K562 (cell line): Measurements from ENCODE around the gene TOPORS. TPM values are rescaled to one million over a fixed set of nuclear protein-coding genes. Genes with fewer than 3 reads are reported as not detected.
"Not testable (repeated sequence)": the region's sequence is repeated elsewhere in the genome, so short reads cannot be mapped to it uniquely, and the experiment has no call there.

Experiments used
- ATAC-seq: fragments of 200-7000 bp; cut with Tn5 transposase; 3 replicates; pipeline ENCODE4 v1.9.1; 2020; ENCODE audit warnings: moderate library complexity
- BruUV-seq: library from RNA; stranded (reverse); fragments of 400-500 nt; replicated peaks from 2 replicates; lab custom pipeline; 2021; lab: Mats Ljungman, UMichigan
- CTCF ChIA-PET: fragments of 300-600 bp; formaldehyde crosslinking; extraction: SDS; loops from one replicate; lab custom pipeline; 2021; ENCODE audit warnings: low intra/inter-chr PET ratio; lab: Yijun Ruan, JAX
- POLR2A ChIA-PET: fragments of 300-600, 350-650 bp; sonication (Branson Sonifier 250); formaldehyde crosslinking; extraction: SDS; loops from one replicate; lab custom pipeline; 2021; ENCODE audit warnings: antibody characterized with exemption, inconsistent platforms; lab: Yijun Ruan, JAX
- DNase-seq, 4 experiments: peaks; one replicate each; pipeline versions ENCODE4 v3.0.0 to v3.0.0-alpha.2; 2011 to 2018; ENCODE audit warnings: low spot score in 3 of 4, mixed read lengths in 3 of 4; ENCODE audit errors: extremely low read depth in 1 of 4
- FAIRE-seq: peaks from 2 replicates; lab custom pipeline; 2011; peaks lifted over from hg19 to GRCh38; lab: Jason Lieb, UNC
- H2AFZ ChIP-seq: 2 replicates; pipeline ENCODE4 v1.6.0; 2011; ENCODE audit warnings: low read depth, low read length, control low read depth, inconsistent platforms
- H3K27ac ChIP-seq: fragments of 200-600 bp; 3 replicates; pipeline ENCODE4 v1.8.0; 2011; ENCODE audit warnings: low read depth, mild to moderate bottlenecking, control low read depth, inconsistent platforms, low read length, moderate library complexity, mixed read lengths; ENCODE audit errors: extremely low read depth
- H3K27me3 ChIP-seq, 2 experiments: fragments of 300-600 bp in 1 of 2; 2 replicates in 1 of 2; 3 replicates in 1 of 2; pipeline versions ENCODE4 v1.6.0 to v1.8.0; 2011; ENCODE audit warnings: inconsistent platforms in 2 of 2, low read length in 2 of 2, mild to moderate bottlenecking in 1 of 2, mixed read lengths in 1 of 2, moderate library complexity in 1 of 2; ENCODE audit not compliant: control insufficient read depth in 2 of 2, insufficient read depth in 2 of 2
- H3K36me3 ChIP-seq: fragments of 300-600 bp; 3 replicates; pipeline ENCODE4 v1.8.0; 2011; ENCODE audit warnings: mild to moderate bottlenecking, low read length, inconsistent platforms; ENCODE audit not compliant: control insufficient read depth, insufficient read depth
- H3K4me1 ChIP-seq, 2 experiments: fragments of 200-600 bp in 1 of 2; replicated peaks in 1 of 2; 2 replicates in 1 of 2; 3 replicates in 1 of 2; pipeline versions ENCODE4 v1.5.1 to v1.8.0; 2011; ENCODE audit warnings: inconsistent platforms in 2 of 2, low read length in 2 of 2, mild to moderate bottlenecking in 1 of 2, mixed read lengths in 1 of 2, moderate library complexity in 1 of 2; ENCODE audit not compliant: control insufficient read depth in 2 of 2, insufficient read depth in 2 of 2
- H3K4me2 ChIP-seq: 2 replicates; pipeline ENCODE4 v1.6.1; 2011; ENCODE audit warnings: low read length, control low read depth, inconsistent platforms, mixed read lengths; ENCODE audit not compliant: insufficient read depth
- H3K4me3 ChIP-seq: fragments of 200-600 bp; sonication (generic), shearing (Covaris generic); 2 replicates; pipeline ENCODE4 v1.5.1; 2016; ENCODE audit warnings: control low read depth, inconsistent platforms
- H3K79me2 ChIP-seq: fragments of 200-600 bp; 3 replicates; pipeline ENCODE4 v1.8.0; 2011; ENCODE audit warnings: low read length, inconsistent platforms; ENCODE audit not compliant: control insufficient read depth, insufficient read depth
- H3K9ac ChIP-seq, 2 experiments: 2 replicates each; pipeline versions ENCODE4 v1.6.0 to v1.6.1; 2011; ENCODE audit warnings: low read depth in 2 of 2, low read length in 2 of 2, control low read depth in 1 of 2, inconsistent platforms in 1 of 2, mild to moderate bottlenecking in 1 of 2, mixed read lengths in 1 of 2; ENCODE audit not compliant: insufficient read depth in 1 of 2
- H3K9me1 ChIP-seq: one replicate; pipeline ENCODE4 v1.6.0; 2011; ENCODE audit warnings: inconsistent platforms, mild to moderate bottlenecking, low read length, moderate library complexity; ENCODE audit not compliant: control insufficient read depth, insufficient read depth
- H3K9me3 ChIP-seq: replicated peaks from 2 replicates; pipeline ENCODE4 v1.5.1; 2011; ENCODE audit warnings: low read depth, low read length, inconsistent platforms; ENCODE audit not compliant: control insufficient read depth, insufficient read depth
- H4K20me1 ChIP-seq: replicated peaks from 2 replicates; pipeline ENCODE4 v1.6.1; 2011; ENCODE audit warnings: low read length, inconsistent platforms, mixed read lengths; ENCODE audit not compliant: control insufficient read depth, insufficient read depth
- ESRRA ChIP-seq: fragments of 450-650 bp; IDR thresholded peaks from 2 replicates; pipeline ENCODE4 v1.6.1; 2014; ENCODE audit warnings: low read depth, mild to moderate bottlenecking, moderate library complexity, borderline replicate concordance
- RUNX1 ChIP-seq: sonication (generic); IDR thresholded peaks from 2 replicates; pipeline ENCODE4 v1.6.1; 2016; ENCODE audit warnings: antibody characterized with exemption, low read depth
- ZNF445 ChIP-seq: fragments of 250-450 bp; sonication (Bioruptor Pico); IDR thresholded peaks from 2 replicates; pipeline ENCODE4 v1.4.0; 2020; ENCODE audit warnings: low read depth, mild to moderate bottlenecking, moderate library complexity
- WGBS: fragments of 100-300 bp; shearing (Covaris generic); methylation state at CpG from one replicate; pipeline ENCODE4 v1.1.6; 2016; ENCODE audit warnings: low coverage, mixed read lengths; ENCODE audit not compliant: insufficient coverage; ENCODE audit errors: missing lambda C conversion rate; 5-methylcytosine and 5-hydroxymethylcytosine counted together
- in situ Hi-C: fragments of 300-500 bp; cut with MboI; formaldehyde crosslinking; loops from 4 replicates; pipeline ENCODE4 v1.15.0; 2018; ENCODE audit warnings: inconsistent platforms, mixed read lengths
- intact Hi-C: fragments of 100-400 bp; cut with micrococcal nuclease; formaldehyde crosslinking; loops from 2 replicates; pipeline ENCODE4 v1.14.2; 2022
- polyA plus RNA-seq, 8 experiments: library from polyadenylated mRNA; depleted of rRNA in 4 of 8; stranded (reverse) in 5 of 8; unstranded in 3 of 8; fragments of >200 nt; fragmentation: Nextera tagmentation in 2 of 8; fragmentation: Illumina TruSeq in 1 of 8; extraction: Ambion mirVana in 2 of 8; extraction: Trizol in 1 of 8; gene quantifications; 2 replicates each; pipeline versions ENCODE4 v1.2.1 to v1.2.3, GENCODE V29; 2011 to 2014; ENCODE audit warnings: inconsistent platforms in 1 of 8, missing spikeins in 1 of 8
- total RNA-seq, 7 experiments: library from RNA; depleted of rRNA in 6 of 7; stranded (reverse); fragments of >200 nt in 6 of 7; fragmentation: Illumina TruSeq in 2 of 7; extraction: Trizol in 2 of 7; gene quantifications; 2 replicates each; pipeline versions ENCODE4 v1.2.1 to v1.2.3, GENCODE V29; 2011 to 2021; ENCODE audit warnings: low replicate concordance in 1 of 7

Gene TOPORS
- total and polyA plus RNA-seq, 9 of the 15 experiments (the other 6 are each of a cell fraction or from before 2014, with no cell fraction given), result 4.3 to 19.6 (median 9.9) TPM

DNA sequence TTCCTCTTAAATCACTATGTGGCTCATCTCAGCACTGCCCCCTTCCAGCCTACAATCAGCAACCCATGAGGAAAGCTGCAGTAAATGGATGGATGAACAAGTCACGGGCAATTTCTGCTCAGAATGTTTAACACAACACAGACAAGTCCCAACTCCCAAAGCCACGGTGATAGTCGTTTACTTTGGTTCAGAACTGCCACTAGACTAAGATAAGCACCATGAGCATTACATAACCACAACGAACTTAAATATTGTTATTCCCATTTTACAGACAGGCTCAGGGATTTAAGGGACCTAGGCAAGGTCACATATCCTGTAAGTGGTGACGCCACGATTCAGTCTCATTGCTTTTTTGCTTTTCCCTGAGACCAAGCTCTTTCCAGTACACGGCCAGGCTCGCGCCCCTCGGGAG, 2.2 kb downstream of the TOPORS start:
- intact Hi-C loops, result no loop called here
- Histone ChIP-seq H2AFZ (no peak overlapping the region), H4K20me1 (peaks cover 8% of the 10 kb centered on the region; the same call in 1 of the 2 replicates), H3K4me2 (peak overlapping the region; percentile 96), H3K79me2 (peaks cover 85% of the 10 kb centered on the region), H3K9ac (peak overlapping the region; percentile 61 to 95), H3K4me1 (peaks cover 10 to 14% of the 10 kb centered on the region in 2 experiments; a peak in 4 of 5 replicates)
- 1% methylated on average over 10 of the region's 10 CpGs for WGBS
- CTCF ChIA-PET, result no interaction called here
- TF ChIP-seq RUNX1 (no peak), ESRRA (peak; percentile 65; the same call in 1 of the 2 replicates), ZNF445 (CRISPR knock-in tag) (no peak)
- TF ChIP-seq, all 486 proteins: peak for 1
- ATAC-seq (no peak), FAIRE-seq (peak; percentile 84), DNase-seq (peak in 1 of 4 experiments; percentile 19)
- POLR2A ChIA-PET, result interaction anchor here (0.6 to 1.0 kb wide), 5 partner anchors 9 to 47 kb away, joined by 3 to 5 read pairs (median 3); no protein-coding TSS in a partner anchor
- Histone ChIP-seq H3K27ac (peak overlapping the region; percentile 97), H3K27me3 (no peaks in the 10 kb centered on the region), H3K9me3 (no peaks in the 10 kb centered on the region), H3K4me3 (peak overlapping the region; percentile 73), H3K36me3 (peaks cover 16% of the 10 kb centered on the region; the same call in 2 of the 3 replicates), H3K9me1 (no peaks in the 10 kb centered on the region)
- no TSS peak for BruUV-seq
- in situ Hi-C loops, result loop anchor here (25.0 kb wide), 1 partner anchor 687 kb away; the partner anchor contains the start of gene SPINK4

DNA sequence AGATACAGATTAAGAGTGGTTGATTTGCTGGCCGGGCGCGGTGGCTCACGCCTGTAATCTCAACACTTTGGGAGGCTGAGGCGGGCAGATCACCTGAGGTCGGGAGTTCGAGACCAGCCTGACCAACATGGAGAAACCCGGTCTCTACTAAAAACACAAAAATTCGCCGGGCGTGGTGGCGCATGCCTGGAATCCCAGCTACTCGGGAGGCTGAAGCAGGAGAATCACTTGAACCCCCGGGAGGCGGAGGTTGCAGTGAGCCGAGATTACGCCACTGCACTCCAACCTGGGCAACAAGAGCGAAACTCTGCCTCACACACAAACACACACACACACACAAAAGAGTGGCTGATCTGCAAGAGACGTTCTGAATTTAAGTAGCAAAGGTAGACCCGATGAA, 4.2 kb downstream of the TOPORS start:
- H3K4me3 ChIP-seq, H3K9me1 ChIP-seq, BruUV-seq, CTCF ChIA-PET, H3K9ac ChIP-seq, H3K27me3 ChIP-seq, POLR2A ChIA-PET, H3K9me3 ChIP-seq, ATAC-seq, H2AFZ ChIP-seq, H4K20me1 ChIP-seq, H3K27ac ChIP-seq, in situ Hi-C loops, intact Hi-C loops, H3K4me2 ChIP-seq, FAIRE-seq, DNase-seq: not testable (repeated sequence)
- H3K36me3 ChIP-seq, result peaks cover 24% of the 10 kb centered on the region
- H3K79me2 ChIP-seq, result peaks cover 88% of the 10 kb centered on the region
- H3K4me1 ChIP-seq, result peaks cover 0 to 14% of the 10 kb centered on the region in 2 experiments; a peak in 3 of 5 replicates
- 100% methylated on average over 5 of the region's 20 CpGs for WGBS
